SK-N-SH (cell line): Measurements from ENCODE around the gene TMEM107. TPM values are rescaled to one million over a fixed set of nuclear protein-coding genes. Genes with fewer than 3 reads are reported as not detected.

Experiments
- CTCF ChIA-PET: fragments of 300-600, 350-600 bp; formaldehyde crosslinking; extraction: SDS; loops from one replicate; lab custom pipeline; 2021; lab: Yijun Ruan, JAX
- POLR2A ChIA-PET: fragments of 350-600 bp; sonication (Branson Sonifier 250); formaldehyde crosslinking; extraction: SDS; loops from one replicate; lab custom pipeline; 2020; ENCODE audit warnings: antibody characterized with exemption, inconsistent platforms; lab: Yijun Ruan, JAX
- DNase-seq: peaks from one replicate; pipeline ENCODE4 v3.0.0; 2012
- H2AFZ ChIP-seq: fragments of 200-600 bp; sonication (generic); 2 replicates; pipeline ENCODE4 v1.8.1; 2016; ENCODE audit warnings: antibody characterized with exemption, mild to moderate bottlenecking, low read depth
- H3F3A ChIP-seq: fragments of 200-600 bp; sonication (generic); replicated peaks from 2 replicates; pipeline ENCODE3; 2016; ENCODE audit warnings: antibody characterized with exemption, mild to moderate bottlenecking; ENCODE audit not compliant: insufficient read depth
- H3K27ac ChIP-seq, 2 experiments: fragments of 200-500 bp in 1 of 2; fragments of 200-600 bp in 1 of 2; sonication (Bioruptor generic) in 1 of 2; sonication (generic), shearing (Covaris generic) in 1 of 2; 2 replicates each; pipeline versions ENCODE4 v1.5.1 to v1.6.1; 2014 to 2016; ENCODE audit warnings: low read depth in 2 of 2, inconsistent platforms in 1 of 2, low read length in 1 of 2, mild to moderate bottlenecking in 1 of 2, mixed read lengths in 1 of 2
- H3K27me3 ChIP-seq: fragments of 200-600 bp; sonication (generic), shearing (Covaris generic); 2 replicates; pipeline ENCODE4 v1.6.1; 2016; ENCODE audit warnings: mixed run types; ENCODE audit not compliant: insufficient read depth
- H3K36me3 ChIP-seq, 2 experiments: fragments of 200-500 bp in 1 of 2; fragments of 200-600 bp in 1 of 2; sonication (Bioruptor generic) in 1 of 2; sonication (generic) in 1 of 2; replicated peaks in 1 of 2; 2 replicates each; pipeline versions ENCODE3 to v1.5.1; 2014 to 2016; ENCODE audit warnings: low read length in 1 of 2, mild to moderate bottlenecking in 1 of 2; ENCODE audit not compliant: insufficient read depth in 2 of 2, control insufficient read depth in 1 of 2
- H3K4me1 ChIP-seq, 2 experiments: fragments of 200-500 bp in 1 of 2; fragments of 200-600 bp in 1 of 2; sonication (Bioruptor generic) in 1 of 2; sonication (generic), shearing (Covaris generic) in 1 of 2; 2 replicates each; pipeline versions ENCODE4 v1.5.1 to v1.6.1; 2014 to 2016; ENCODE audit warnings: low read depth in 1 of 2, low read length in 1 of 2, mixed run types in 1 of 2; ENCODE audit not compliant: insufficient read depth in 2 of 2, control insufficient read depth in 1 of 2
- H3K4me2 ChIP-seq: fragments of 200-600 bp; sonication (generic), shearing (Covaris generic); 2 replicates; pipeline ENCODE4 v1.6.1; 2017; ENCODE audit warnings: mixed run types
- H3K4me3 ChIP-seq, 2 experiments: fragments of 200-500 bp in 1 of 2; fragments of 200-600 bp in 1 of 2; sonication (Bioruptor generic) in 1 of 2; sonication (generic), shearing (Covaris generic) in 1 of 2; 2 replicates each; pipeline versions ENCODE4 v1.5.1 to v1.8.1; 2014 to 2016; ENCODE audit warnings: low read depth in 2 of 2, inconsistent platforms in 1 of 2, low read length in 1 of 2, mild to moderate bottlenecking in 1 of 2, mixed read lengths in 1 of 2, moderate library complexity in 1 of 2
- H3K79me2 ChIP-seq: fragments of 200-600 bp; sonication (generic); 2 replicates; pipeline ENCODE4 v1.8.1; 2017; ENCODE audit warnings: mild to moderate bottlenecking; ENCODE audit not compliant: insufficient read depth
- H3K9ac ChIP-seq: fragments of 200-600 bp; sonication (generic); 2 replicates; pipeline ENCODE4 v1.6.1; 2017; ENCODE audit warnings: mixed run types
- H3K9me2 ChIP-seq: fragments of 200-600 bp; sonication (generic); 2 replicates; pipeline ENCODE4 v1.6.1; 2017; ENCODE audit warnings: mixed run types
- H3K9me3 ChIP-seq: fragments of 200-600 bp; sonication (generic); 2 replicates; pipeline ENCODE4 v1.6.1; 2017; ENCODE audit warnings: mixed run types, mild to moderate bottlenecking, moderate library complexity
- H4K20me1 ChIP-seq: fragments of 200-600 bp; sonication (generic); 2 replicates; pipeline ENCODE4 v1.6.1; 2017; ENCODE audit warnings: mild to moderate bottlenecking, mixed run types; ENCODE audit not compliant: insufficient read depth
- CHD2 ChIP-seq: fragments of 150-350 bp; IDR thresholded peaks from 2 replicates; pipeline ENCODE4 v1.6.1; 2018; ENCODE audit warnings: low read length; ENCODE audit not compliant: partially characterized antibody
- FOSL2 ChIP-seq: IDR thresholded peaks from 2 replicates; pipeline ENCODE4 v1.4.0; 2012; ENCODE audit warnings: low read depth, mild to moderate bottlenecking, moderate library complexity, borderline replicate concordance
- MXI1 ChIP-seq: IDR thresholded peaks from 2 replicates; pipeline ENCODE4 v1.6.1; 2012; ENCODE audit warnings: mild to moderate bottlenecking, low read depth, low read length, improper control_type of control experiment
- NFIC ChIP-seq: IDR thresholded peaks from 2 replicates; pipeline ENCODE4 v1.4.0; 2012; ENCODE audit warnings: borderline replicate concordance
- NRF1 ChIP-seq: IDR thresholded peaks from 2 replicates; pipeline ENCODE4 v1.6.1; 2012; ENCODE audit warnings: low read depth, mild to moderate bottlenecking, low read length
- POLR2AphosphoS5 ChIP-seq: IDR thresholded peaks from 2 replicates; pipeline ENCODE4 v1.6.1; 2012; ENCODE audit warnings: low read depth, low read length
- SMC3 ChIP-seq: IDR thresholded peaks from 2 replicates; pipeline ENCODE4 v1.6.1; 2012; ENCODE audit warnings: low read depth, low read length, improper control_type of control experiment
- TCF12 ChIP-seq: IDR thresholded peaks from 2 replicates; pipeline ENCODE4 v1.4.0; 2012
- USF2 ChIP-seq: fragments of 150-350 bp; IDR thresholded peaks from 2 replicates; pipeline ENCODE4 v1.6.1; 2017; ENCODE audit warnings: antibody characterized with exemption, low read length, low read depth, borderline replicate concordance
- ZBTB33 ChIP-seq: IDR thresholded peaks from 2 replicates; pipeline ENCODE4 v1.4.0; 2012; ENCODE audit warnings: low read depth, borderline replicate concordance
- WGBS: methylation state at CpG from one replicate; pipeline ENCODE4 v1.1.6; 2017; ENCODE audit warnings: low lambda C conversion rate; 5-methylcytosine and 5-hydroxymethylcytosine counted together
- polyA plus RNA-seq, 3 experiments: library from polyadenylated mRNA; depleted of rRNA; stranded (reverse); fragments of >200 nt; gene quantifications; 2 replicates each; pipeline ENCODE4 v1.2.3, GENCODE V29; 2012
- TF ChIP-seq, protein P1 (sequence below): IDR thresholded peaks from 2 replicates; pipeline ENCODE4 v1.4.0; 2012; ENCODE audit warnings: low read depth, borderline replicate concordance

The TMEM107 gene
- polyA plus RNA-seq, 1 of the 3 experiments (the other 2 are of a cell fraction) = 18.6 TPM

DNA sequence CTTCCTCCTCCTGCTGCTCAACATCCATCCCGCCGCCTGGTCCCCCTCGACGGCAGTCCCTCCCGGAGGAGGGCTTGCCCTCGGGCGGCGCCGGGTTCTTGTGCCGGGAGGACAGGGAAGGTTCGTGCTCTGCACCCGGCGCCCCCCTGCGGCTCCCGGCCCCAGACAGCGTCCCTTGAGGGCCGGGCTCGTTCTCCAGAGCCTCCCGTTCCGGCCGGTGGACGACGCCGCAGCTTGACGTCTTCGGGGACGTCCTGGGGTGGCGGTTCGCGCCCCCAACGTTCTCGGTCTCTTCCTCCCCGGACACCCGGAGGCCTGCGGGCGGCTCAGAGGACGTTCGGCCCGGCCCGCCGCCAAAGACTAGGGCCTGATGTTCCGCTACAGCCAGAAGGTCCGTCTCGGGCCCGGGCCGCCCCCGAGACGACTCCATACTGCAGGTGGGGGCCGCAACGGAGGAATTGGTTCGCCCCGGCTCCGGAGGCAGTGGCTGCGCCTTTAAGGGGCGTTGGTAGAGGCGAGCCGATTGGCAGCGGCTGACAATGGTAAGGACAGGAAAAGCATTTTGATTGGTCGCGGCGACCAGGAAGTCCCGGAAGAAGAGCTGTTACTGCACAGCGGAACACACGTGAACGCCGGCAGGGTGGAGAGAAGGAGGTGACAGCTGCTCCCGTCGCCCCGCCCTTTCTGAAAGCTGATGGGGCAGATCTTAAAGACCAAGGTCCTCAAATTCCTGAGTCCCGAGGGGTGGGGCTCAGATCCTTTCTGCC is 13.7 kb upstream of the TMEM107 start, which contains the start of gene BORCS6 (continued):
- TF ChIP-seq ZBTB33 (no peak), MXI1 (peak; percentile 94), CHD2 (peak; percentile 66)
- TF ChIP-seq, all 33 proteins: peak for 13

- peaks cover 18% of the 10 kb centered on the region; the same call in 1 of the 2 replicates for H3K79me2 ChIP-seq
- H4K20me1 ChIP-seq = peaks cover 13% of the 10 kb centered on the region
- TF ChIP-seq SMC3 (no peak), USF2 (no peak), POLR2AphosphoS5 (no peak), FOSL2 (no peak), NRF1 (no peak), ZBTB33 (no peak), NFIC (no peak), TCF12 (no peak)
- TF ChIP-seq, protein P1, sequence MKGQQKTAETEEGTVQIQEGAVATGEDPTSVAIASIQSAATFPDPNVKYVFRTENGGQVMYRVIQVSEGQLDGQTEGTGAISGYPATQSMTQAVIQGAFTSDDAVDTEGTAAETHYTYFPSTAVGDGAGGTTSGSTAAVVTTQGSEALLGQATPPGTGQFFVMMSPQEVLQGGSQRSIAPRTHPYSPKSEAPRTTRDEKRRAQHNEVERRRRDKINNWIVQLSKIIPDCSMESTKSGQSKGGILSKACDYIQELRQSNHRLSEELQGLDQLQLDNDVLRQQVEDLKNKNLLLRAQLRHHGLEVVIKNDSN = no peak
- no peak overlapping the region for H2AFZ ChIP-seq
- ChIA-PET CTCF (interaction anchor here (0.9 to 5.5 kb wide), 10 partner anchors 12 to 129 kb away, joined by 3 to 55 read pairs (median 4); partner anchors contain the start of gene ALOXE3), POLR2A (interaction anchor here (1.0 to 4.4 kb wide), 6 partner anchors 16 to 37 kb away, joined by 3 to 33 read pairs (median 4); partner anchors contain the start of genes AURKB and PER1)
- peaks cover 9 to 33% of the 10 kb centered on the region in 2 experiments; a peak in 3 of 4 replicates for H3K4me1 ChIP-seq
- peak overlapping the region; percentile 85 for H3K9ac ChIP-seq
- H3K36me3 ChIP-seq = no peaks in the 10 kb centered on the region
- H3K9me3 ChIP-seq = no peaks in the 10 kb centered on the region
- H3K4me3 ChIP-seq = peak overlapping the region; percentile 79 to 86
- peak overlapping the region; percentile 79 to 82; a peak in 3 of 4 replicates for H3K27ac ChIP-seq
- H3K9me2 ChIP-seq = no peaks in the 10 kb centered on the region
- 6% methylated on average over 13 of the region's 67 CpGs for WGBS
- no peaks in the 10 kb centered on the region for H3K27me3 ChIP-seq
- peaks cover 43% of the 10 kb centered on the region for H3F3A ChIP-seq
- no peak for DNase-seq
- H3K4me2 ChIP-seq = peak overlapping the region; percentile 93
These were observed 13.0 kb upstream of the TMEM107 start for GRCh38 chr17:8189041-8189710.
